GM06990 (cell line): ENCODE data around the gene PTN.

Experiments
- DNase-seq: peaks from one replicate; pipeline ENCODE4 v3.0.0-alpha.2; 2011; ENCODE audit not compliant: insufficient read length; ENCODE audit errors: extremely low read depth
- H3K27me3 ChIP-seq: replicated peaks from 2 replicates; pipeline ENCODE4 v1.6.0; 2011; ENCODE audit warnings: low read length; ENCODE audit not compliant: control insufficient read depth, insufficient read depth
- H3K36me3 ChIP-seq: 2 replicates; pipeline ENCODE4 v1.5.1; 2011; ENCODE audit warnings: low read length; ENCODE audit not compliant: control insufficient read depth, insufficient read depth
- H3K4me3 ChIP-seq: replicated peaks from 2 replicates; pipeline ENCODE4 v1.5.1; 2011; ENCODE audit warnings: low read depth, mild to moderate bottlenecking, control low read depth, low read length
- TF ChIP-seq, protein P1 (sequence below): IDR thresholded peaks from 2 replicates; pipeline ENCODE4 v1.5.1; 2011; ENCODE audit warnings: low read length, control low read depth, mild to moderate bottlenecking, inconsistent platforms; ENCODE audit not compliant: insufficient read depth, poor library complexity, severe bottlenecking

PTN gene

DNA sequence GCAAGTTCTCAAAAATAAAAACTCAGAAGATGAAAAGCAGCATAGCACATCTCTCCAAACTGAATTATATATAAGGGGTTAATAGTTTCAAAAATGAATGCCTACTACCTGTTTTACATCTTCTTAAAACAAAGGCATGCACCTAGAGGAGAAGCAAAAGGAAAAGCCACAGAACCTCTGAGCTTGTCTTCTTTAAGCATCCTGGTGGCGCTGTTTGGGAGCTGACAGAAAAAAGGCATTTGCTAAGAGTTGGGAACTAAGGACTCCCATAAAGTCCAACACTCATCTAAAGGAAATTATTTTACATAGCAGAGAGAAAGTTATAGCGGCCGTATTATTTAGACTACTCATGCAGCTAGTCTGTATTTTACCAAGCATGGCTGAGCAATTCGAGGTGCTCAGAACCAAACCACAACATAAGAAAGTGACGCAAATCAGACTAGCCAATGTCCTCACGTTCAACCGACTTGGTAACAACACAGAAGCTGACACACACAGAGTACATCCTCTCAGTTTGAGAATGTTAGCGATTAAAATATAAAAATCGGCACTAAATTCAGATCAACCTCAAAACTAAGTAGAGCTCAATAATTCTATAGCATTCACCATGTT is 38.8 kb downstream of the PTN start:
- no peaks in the 10 kb centered on the region for H3K27me3 ChIP-seq
- H3K36me3 ChIP-seq = no peaks in the 10 kb centered on the region
- H3K4me3 ChIP-seq = no peak overlapping the region
- TF ChIP-seq, protein P1, sequence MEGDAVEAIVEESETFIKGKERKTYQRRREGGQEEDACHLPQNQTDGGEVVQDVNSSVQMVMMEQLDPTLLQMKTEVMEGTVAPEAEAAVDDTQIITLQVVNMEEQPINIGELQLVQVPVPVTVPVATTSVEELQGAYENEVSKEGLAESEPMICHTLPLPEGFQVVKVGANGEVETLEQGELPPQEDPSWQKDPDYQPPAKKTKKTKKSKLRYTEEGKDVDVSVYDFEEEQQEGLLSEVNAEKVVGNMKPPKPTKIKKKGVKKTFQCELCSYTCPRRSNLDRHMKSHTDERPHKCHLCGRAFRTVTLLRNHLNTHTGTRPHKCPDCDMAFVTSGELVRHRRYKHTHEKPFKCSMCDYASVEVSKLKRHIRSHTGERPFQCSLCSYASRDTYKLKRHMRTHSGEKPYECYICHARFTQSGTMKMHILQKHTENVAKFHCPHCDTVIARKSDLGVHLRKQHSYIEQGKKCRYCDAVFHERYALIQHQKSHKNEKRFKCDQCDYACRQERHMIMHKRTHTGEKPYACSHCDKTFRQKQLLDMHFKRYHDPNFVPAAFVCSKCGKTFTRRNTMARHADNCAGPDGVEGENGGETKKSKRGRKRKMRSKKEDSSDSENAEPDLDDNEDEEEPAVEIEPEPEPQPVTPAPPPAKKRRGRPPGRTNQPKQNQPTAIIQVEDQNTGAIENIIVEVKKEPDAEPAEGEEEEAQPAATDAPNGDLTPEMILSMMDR = no peak
- no peak for DNase-seq

- TF ChIP-seq, protein P1 = no peak
- no peak for DNase-seq
- H3K36me3 ChIP-seq = no peaks in the 10 kb centered on the region
- no peak overlapping the region for H3K4me3 ChIP-seq
- H3K27me3 ChIP-seq = no peaks in the 10 kb centered on the region
Observed at GRCh38 chr7:137304165-137304564, 39.4 kb downstream of the PTN start.

GRCh38 chr7:137302081-137302480 is 41.5 kb downstream of the PTN start:
- Histone ChIP-seq H3K4me3 (no peak overlapping the region), H3K36me3 (no peaks in the 10 kb centered on the region), H3K27me3 (no peaks in the 10 kb centered on the region)
- TF ChIP-seq, protein P1 = no peak
- no peak for DNase-seq

- Histone ChIP-seq H3K27me3 (no peaks in the 10 kb centered on the region), H3K36me3 (no peaks in the 10 kb centered on the region), H3K4me3 (no peak overlapping the region)
- TF ChIP-seq, protein P1 = no peak
- DNase-seq = no peak
Observed at GRCh38 chr7:137298464-137298794, 45.1 kb downstream of the PTN start.

DNA sequence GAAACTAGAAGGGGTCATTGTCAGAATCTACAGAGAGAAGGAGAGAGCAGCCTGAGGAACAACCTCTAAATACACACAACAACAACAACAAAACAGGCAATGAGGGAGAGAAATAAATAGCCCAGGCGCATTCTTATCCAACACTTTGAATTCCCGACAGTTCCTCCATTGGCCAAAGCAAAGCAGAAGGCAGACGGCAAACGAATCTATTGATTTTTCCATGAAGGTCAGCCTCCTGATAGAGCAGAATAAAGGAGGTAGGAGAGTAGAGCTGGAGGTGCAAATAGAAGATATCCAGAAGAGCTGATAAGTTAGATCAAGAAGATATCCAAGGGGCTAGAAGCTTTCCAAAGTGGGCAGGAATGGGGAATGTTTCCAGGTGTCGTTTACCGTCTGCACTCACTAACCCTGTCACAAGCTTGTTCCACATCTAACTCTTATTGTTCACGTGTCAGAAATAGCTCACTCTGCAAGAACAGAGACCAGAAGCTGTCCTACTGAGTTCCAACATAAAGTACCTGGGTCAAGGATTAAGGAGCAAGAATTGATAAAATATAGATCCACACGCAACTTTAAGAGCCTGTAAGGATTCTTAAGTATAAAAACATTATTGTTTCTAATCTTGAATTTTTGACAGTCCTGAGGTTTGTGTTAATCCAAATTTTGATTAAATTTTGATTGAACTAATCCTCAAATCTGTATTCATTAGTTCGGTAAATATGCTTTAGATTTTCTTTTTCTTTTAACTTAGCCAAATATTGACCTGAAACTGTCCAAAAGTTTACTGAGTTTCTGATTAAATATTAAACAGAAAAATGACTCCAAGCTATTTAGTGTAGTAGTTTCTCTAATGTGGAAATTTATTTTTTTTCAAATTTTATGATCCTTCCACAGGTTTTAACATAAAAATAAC is 45.7 kb downstream of the PTN start:
- Histone ChIP-seq H3K36me3 (no peaks in the 10 kb centered on the region), H3K27me3 (no peaks in the 10 kb centered on the region), H3K4me3 (no peak overlapping the region)
- TF ChIP-seq, protein P1 = no peak
- DNase-seq = no peak
